Measurements from ENCODE around the gene SPINK14.

SPINK14 gene

DNA sequence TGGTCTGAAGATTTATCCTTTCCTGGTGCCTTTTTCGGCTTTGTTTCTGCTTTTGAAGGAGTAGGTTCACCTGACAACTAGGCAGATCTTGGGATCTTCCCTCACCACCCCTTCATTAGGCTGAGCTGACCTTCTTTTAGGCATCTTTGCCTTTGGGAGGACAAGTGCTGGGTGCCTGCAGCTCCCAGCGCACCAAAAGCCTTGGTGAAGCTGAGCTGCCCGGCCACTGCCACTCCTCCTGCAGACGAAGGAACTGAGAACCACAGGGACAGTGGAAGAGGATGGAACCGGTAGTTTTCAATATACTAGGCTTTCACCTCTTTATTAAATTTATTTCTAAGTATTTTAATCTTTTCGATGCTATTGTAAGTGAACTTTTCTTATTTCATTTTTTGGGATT, 53.2 kb downstream of the SPINK14 start (continued):
- TF ChIP-seq, protein P1, sequence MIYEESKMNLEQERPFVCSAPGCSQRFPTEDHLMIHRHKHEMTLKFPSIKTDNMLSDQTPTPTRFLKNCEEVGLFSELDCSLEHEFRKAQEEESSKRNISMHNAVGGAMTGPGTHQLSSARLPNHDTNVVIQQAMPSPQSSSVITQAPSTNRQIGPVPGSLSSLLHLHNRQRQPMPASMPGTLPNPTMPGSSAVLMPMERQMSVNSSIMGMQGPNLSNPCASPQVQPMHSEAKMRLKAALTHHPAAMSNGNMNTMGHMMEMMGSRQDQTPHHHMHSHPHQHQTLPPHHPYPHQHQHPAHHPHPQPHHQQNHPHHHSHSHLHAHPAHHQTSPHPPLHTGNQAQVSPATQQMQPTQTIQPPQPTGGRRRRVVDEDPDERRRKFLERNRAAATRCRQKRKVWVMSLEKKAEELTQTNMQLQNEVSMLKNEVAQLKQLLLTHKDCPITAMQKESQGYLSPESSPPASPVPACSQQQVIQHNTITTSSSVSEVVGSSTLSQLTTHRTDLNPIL (CRISPR knock-in tag; IDR thresholded peaks at IDR 0.05; ENCODE audit: low read depth) = no peak
- TF ChIP-seq ZFP3 (CRISPR knock-in tag; IDR thresholded peaks at IDR 0.05) (no peak), GLIS3 (CRISPR knock-in tag; IDR thresholded peaks at IDR 0.05) (no peak), SNAI2 (CRISPR knock-in tag; IDR thresholded peaks at IDR 0.05) (no peak), TOX (CRISPR knock-in tag; IDR thresholded peaks at IDR 0.05; ENCODE audit: borderline replicate concordance) (no peak)
- TF ChIP-seq, protein P2, sequence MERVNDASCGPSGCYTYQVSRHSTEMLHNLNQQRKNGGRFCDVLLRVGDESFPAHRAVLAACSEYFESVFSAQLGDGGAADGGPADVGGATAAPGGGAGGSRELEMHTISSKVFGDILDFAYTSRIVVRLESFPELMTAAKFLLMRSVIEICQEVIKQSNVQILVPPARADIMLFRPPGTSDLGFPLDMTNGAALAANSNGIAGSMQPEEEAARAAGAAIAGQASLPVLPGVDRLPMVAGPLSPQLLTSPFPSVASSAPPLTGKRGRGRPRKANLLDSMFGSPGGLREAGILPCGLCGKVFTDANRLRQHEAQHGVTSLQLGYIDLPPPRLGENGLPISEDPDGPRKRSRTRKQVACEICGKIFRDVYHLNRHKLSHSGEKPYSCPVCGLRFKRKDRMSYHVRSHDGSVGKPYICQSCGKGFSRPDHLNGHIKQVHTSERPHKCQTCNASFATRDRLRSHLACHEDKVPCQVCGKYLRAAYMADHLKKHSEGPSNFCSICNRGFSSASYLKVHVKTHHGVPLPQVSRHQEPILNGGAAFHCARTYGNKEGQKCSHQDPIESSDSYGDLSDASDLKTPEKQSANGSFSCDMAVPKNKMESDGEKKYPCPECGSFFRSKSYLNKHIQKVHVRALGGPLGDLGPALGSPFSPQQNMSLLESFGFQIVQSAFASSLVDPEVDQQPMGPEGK (CRISPR knock-in tag; IDR thresholded peaks at IDR 0.05; ENCODE audit: borderline replicate concordance) = no peak

DNA sequence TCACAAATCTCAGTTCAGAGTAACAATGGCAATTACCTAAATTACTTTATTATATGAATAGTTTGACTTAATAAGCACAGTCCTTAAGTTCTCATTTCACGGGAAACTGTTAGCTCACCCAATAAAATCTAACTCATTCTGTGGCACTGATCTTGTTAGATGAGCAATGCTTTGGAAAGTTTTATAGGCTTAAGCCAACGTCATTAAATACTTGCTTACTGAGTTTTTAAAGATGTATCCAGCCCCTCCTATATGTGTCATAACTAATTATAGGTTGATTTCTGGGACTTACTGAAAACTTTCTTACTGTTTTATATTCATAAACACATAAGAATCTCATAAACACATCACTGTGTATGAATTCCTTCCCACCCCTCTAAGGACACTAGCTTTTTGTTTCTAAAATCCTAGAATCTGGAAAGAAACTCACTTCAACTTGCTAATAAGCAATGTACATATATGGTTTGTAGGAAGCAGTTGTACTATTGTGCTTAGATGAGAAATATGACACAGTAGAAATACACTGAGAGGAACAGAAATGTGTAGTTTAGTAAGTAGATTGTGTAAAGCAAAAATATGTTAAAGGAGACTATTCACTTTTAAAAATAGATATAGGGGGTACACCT, 55.9 kb downstream of the SPINK14 start:
- no peak for TF ChIP-seq ESRRG (CRISPR knock-in tag; IDR thresholded peaks at IDR 0.05)
- no peak for ATAC-seq

Measured in SK-N-SH treated with all-trans-retinoic acid at 6 μM for 48 hours (cell line).